ENCODE measurements around the gene MED16. TPM values are rescaled to one million over a fixed set of nuclear protein-coding genes. Genes with fewer than 3 reads are reported as not detected.

Gene MED16
- total and polyA plus RNA-seq, 2 of the 13 experiments (the other 11 are each of a cell fraction or from before 2014, with no cell fraction given): 13.3 to 14.8 TPM

DNA sequence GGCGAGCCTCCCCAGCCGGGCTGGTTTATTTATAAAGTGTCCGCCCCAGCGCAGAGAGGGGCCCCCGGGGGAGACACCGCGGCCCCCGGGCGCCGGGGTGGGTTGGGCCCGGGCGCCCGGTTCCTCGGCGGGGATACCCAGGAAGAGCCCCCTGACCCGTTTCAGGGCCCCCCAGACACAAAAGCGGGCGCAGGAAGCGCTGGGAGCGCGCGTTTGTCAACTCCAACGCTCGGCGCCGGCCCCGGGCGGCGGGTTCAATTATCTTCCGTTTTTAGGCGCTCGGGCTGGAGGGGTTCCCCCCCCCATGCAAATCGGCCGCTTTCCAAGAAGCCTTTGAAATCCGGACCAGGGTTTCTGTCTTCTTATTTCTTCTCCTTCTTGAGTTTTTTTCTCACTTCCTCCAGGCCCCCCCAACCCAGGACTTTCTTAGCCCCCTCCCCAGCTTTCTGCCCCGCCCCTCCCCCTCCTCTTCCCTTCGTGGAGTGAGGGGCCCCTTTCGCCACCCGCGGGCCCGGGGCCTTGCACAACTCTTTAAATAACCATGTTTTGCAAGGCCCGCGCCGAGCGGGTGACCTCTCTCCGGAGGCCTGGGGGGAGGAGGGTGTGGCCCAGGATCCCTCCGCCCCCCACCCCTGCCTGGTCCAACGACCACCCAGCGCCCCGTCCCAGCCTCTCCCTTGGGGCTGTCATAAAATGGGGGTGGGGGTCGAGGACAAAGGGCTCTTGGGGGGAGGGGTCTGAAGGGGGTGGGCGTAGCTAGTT, 33.8 kb upstream of the MED16 start (continued):
- TF ChIP-seq SAFB2 (CRISPR knock-in tag; IDR thresholded peaks at IDR 0.05; ENCODE audit: borderline replicate concordance, low read depth) (no peak), RBAK (CRISPR knock-in tag; IDR thresholded peaks at IDR 0.05) (no peak), FOXA3 (CRISPR knock-in tag; IDR thresholded peaks at IDR 0.05) (peak; percentile 36; the same call in 1 of the 2 replicates), CC2D1A (CRISPR knock-in tag; IDR thresholded peaks at IDR 0.05) (no peak), ZSCAN30 (CRISPR knock-in tag; IDR thresholded peaks at IDR 0.05) (0 out of 2 replicates have a peak, but pooled peaks have one; percentile 37), ZIK1 (CRISPR knock-in tag; IDR thresholded peaks at IDR 0.05; ENCODE audit: borderline replicate concordance, low read depth) (no peak), KLF6 (CRISPR knock-in tag; IDR thresholded peaks at IDR 0.05) (no peak), ZNF775 (CRISPR knock-in tag; IDR thresholded peaks at IDR 0.05; ENCODE audit: borderline replicate concordance) (no peak), HNRNPH1 (optimal IDR thresholded peaks at IDR 0.05; ENCODE audit: low read depth, low read length) (no peak), ELF4 (CRISPR knock-in tag; IDR thresholded peaks at IDR 0.05; ENCODE audit: borderline replicate concordance) (no peak), ATRX (CRISPR knock-in tag; IDR thresholded peaks at IDR 0.05; ENCODE audit: borderline replicate concordance) (no peak), FOSL2 (CRISPR knock-in tag; IDR thresholded peaks at IDR 0.05) (peak; percentile 38), ZNF562 (CRISPR knock-in tag; IDR thresholded peaks at IDR 0.05; ENCODE audit: borderline replicate concordance) (no peak), HMGA1 (CRISPR knock-in tag; conservative IDR thresholded peaks at IDR 0.05) (no peak), ZNF24 (IDR thresholded peaks at IDR 0.05) (no peak), IRX3 (CRISPR knock-in tag; IDR thresholded peaks at IDR 0.05; ENCODE audit: borderline replicate concordance, low read depth) (no peak)
- TF ChIP-seq, protein P1, sequence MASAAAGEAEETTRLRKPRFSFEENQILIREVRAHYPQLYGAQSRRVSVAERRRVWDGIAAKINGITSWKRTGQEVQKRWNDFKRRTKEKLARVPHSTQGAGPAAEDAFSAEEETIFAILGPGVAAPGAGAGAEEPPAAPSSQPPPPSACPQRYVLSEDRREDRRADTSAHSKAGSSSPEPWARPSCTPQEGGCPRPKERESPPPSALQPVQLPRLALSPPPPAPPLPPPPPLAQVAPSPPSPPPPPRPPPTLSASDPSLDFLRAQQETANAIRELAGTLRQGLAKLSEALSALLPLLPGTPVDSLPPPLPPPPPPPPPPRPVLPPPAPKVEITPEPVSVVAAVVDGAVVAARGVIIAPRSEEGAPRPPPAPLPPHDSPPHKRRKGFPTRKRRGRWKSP (CRISPR knock-in tag; IDR thresholded peaks at IDR 0.05): no peak
- TF ChIP-seq, protein P2, sequence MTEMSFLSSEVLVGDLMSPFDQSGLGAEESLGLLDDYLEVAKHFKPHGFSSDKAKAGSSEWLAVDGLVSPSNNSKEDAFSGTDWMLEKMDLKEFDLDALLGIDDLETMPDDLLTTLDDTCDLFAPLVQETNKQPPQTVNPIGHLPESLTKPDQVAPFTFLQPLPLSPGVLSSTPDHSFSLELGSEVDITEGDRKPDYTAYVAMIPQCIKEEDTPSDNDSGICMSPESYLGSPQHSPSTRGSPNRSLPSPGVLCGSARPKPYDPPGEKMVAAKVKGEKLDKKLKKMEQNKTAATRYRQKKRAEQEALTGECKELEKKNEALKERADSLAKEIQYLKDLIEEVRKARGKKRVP (CRISPR knock-in tag; IDR thresholded peaks at IDR 0.05): no peak
- TF ChIP-seq, protein P3, sequence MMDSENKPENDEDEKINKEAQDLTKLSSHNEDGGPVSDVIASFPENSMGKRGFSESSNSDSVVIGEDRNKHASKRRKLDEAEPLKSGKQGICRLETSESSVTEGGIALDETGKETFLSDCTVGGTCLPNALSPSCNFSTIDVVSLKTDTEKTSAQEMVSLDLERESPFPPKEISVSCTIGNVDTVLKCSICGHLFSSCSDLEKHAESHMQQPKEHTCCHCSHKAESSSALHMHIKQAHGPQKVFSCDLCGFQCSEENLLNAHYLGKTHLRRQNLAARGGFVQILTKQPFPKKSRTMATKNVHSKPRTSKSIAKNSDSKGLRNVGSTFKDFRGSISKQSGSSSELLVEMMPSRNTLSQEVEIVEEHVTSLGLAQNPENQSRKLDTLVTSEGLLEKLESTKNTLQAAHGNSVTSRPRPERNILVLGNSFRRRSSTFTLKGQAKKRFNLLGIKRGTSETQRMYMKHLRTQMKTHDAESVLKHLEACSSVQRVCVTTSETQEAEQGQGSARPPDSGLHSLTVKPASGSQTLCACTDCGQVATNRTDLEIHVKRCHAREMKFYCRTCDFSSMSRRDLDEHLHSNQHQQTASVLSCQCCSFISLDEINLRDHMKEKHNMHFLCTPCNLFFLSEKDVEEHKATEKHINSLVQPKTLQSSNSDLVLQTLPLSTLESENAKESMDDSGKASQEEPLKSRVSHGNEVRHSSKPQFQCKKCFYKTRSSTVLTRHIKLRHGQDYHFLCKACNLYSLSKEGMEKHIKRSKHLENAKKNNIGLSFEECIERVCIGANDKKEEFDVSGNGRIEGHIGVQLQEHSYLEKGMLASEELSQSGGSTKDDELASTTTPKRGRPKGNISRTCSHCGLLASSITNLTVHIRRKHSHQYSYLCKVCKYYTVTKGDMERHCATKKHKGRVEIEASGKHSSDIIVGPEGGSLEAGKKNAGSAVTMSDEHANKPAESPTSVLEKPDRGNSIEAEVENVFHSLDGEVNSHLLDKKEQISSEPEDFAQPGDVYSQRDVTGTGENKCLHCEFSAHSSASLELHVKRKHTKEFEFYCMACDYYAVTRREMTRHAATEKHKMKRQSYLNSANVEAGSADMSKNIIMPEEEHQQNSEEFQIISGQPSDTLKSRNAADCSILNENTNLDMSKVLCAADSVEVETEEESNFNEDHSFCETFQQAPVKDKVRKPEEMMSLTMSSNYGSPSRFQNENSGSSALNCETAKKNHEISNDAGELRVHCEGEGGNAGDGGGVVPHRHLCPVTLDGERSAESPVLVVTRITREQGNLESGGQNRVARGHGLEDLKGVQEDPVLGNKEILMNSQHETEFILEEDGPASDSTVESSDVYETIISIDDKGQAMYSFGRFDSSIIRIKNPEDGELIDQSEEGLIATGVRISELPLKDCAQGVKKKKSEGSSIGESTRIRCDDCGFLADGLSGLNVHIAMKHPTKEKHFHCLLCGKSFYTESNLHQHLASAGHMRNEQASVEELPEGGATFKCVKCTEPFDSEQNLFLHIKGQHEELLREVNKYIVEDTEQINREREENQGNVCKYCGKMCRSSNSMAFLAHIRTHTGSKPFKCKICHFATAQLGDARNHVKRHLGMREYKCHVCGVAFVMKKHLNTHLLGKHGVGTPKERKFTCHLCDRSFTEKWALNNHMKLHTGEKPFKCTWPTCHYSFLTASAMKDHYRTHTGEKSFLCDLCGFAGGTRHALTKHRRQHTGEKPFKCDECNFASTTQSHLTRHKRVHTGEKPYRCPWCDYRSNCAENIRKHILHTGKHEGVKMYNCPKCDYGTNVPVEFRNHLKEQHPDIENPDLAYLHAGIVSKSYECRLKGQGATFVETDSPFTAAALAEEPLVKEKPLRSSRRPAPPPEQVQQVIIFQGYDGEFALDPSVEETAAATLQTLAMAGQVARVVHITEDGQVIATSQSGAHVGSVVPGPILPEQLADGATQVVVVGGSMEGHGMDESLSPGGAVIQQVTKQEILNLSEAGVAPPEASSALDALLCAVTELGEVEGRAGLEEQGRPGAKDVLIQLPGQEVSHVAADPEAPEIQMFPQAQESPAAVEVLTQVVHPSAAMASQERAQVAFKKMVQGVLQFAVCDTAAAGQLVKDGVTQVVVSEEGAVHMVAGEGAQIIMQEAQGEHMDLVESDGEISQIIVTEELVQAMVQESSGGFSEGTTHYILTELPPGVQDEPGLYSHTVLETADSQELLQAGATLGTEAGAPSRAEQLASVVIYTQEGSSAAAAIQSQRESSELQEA (CRISPR knock-in tag; IDR thresholded peaks at IDR 0.05; ENCODE audit: not compliant biosample characterization): no peak
